ENCODE measurements around the gene HS3ST6. TPM values are rescaled to one million over a fixed set of nuclear protein-coding genes. Genes with fewer than 3 reads are reported as not detected.

The HS3ST6 gene
- polyA plus RNA-seq, 1 experiment = not detected

DNA sequence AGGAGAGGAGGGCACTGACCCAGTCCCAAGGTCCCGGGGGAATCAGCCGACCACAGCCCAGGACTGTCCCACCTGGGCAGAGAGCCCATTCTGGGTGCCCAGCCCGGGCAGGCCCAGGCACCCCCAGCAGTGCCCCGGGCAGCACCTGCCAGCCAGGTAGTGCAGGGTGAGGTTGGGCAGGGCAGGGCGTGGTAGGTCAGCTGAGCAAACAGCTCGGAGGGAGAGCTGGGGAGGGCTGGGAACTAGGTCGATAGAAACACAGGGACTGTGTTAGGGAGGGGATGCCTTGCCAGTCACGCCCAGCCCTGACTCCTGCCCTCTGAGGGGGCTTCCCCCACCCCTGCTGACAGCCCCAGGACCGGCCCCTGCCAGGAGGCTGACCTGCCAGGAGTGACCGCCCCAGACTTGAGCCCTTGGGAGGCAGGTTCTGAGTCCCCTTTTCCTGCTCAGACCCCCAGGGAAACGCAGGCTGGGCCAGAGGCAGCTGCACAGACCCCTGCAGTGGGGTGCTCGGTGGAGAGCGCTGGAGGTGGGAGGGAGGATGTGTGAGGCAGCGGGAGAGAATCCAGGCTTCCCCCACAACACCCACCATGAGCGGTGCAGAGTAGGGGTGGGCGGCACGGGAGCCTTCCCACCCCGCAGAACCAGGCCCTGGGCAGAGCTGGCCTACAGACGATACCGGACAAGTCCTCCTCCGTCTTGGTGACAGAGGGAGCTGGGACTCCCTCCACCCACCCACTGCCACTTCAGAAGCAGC is 4.7 kb downstream of the HS3ST6 start:
- CTCF ChIA-PET = interaction anchor here (1.1 kb wide), 1 partner anchor 16 kb away, joined by 5 read pairs; no protein-coding TSS in a partner anchor
- DNase-seq (ENCODE audit: low read depth) = no peak
- POLR2A ChIA-PET = no interaction called here
- TF ChIP-seq, protein P1, sequence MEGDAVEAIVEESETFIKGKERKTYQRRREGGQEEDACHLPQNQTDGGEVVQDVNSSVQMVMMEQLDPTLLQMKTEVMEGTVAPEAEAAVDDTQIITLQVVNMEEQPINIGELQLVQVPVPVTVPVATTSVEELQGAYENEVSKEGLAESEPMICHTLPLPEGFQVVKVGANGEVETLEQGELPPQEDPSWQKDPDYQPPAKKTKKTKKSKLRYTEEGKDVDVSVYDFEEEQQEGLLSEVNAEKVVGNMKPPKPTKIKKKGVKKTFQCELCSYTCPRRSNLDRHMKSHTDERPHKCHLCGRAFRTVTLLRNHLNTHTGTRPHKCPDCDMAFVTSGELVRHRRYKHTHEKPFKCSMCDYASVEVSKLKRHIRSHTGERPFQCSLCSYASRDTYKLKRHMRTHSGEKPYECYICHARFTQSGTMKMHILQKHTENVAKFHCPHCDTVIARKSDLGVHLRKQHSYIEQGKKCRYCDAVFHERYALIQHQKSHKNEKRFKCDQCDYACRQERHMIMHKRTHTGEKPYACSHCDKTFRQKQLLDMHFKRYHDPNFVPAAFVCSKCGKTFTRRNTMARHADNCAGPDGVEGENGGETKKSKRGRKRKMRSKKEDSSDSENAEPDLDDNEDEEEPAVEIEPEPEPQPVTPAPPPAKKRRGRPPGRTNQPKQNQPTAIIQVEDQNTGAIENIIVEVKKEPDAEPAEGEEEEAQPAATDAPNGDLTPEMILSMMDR (IDR thresholded peaks at IDR 0.05; ENCODE audit: insufficient read depth, low read depth, low read length) = no peak
- Histone ChIP-seq H3K4me3 (ENCODE audit: low read depth, low read length) (no peak overlapping the region), H3K36me3 (ENCODE audit: control insufficient read depth, insufficient read depth, low read length) (no peaks in the 10 kb centered on the region), H3K27me3 (ENCODE audit: control insufficient read depth, insufficient read depth, low read length) (peaks cover 43% of the 10 kb centered on the region)

DNA sequence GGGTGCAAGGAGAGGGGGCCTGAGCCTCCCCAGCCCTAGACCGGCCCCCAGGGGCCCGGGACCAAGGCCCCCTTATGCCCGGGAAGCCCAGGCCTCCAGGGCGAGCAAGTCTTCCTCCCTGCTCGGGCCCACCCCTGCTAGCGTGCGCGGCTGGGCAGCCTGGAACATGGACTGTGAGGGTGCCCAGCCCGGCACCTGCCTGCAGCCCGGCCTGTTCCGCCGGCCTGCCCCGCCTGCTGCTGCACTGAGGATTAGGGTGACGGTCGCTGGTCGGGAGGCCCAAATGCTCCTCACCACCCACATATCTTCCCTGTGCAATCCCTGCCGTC is 6.0 kb downstream of the HS3ST6 start:
- CTCF ChIA-PET = no interaction called here
- peaks cover 36% of the 10 kb centered on the region for H3K27me3 ChIP-seq (ENCODE audit: control insufficient read depth, insufficient read depth, low read length)
- POLR2A ChIA-PET = no interaction called here

DNA sequence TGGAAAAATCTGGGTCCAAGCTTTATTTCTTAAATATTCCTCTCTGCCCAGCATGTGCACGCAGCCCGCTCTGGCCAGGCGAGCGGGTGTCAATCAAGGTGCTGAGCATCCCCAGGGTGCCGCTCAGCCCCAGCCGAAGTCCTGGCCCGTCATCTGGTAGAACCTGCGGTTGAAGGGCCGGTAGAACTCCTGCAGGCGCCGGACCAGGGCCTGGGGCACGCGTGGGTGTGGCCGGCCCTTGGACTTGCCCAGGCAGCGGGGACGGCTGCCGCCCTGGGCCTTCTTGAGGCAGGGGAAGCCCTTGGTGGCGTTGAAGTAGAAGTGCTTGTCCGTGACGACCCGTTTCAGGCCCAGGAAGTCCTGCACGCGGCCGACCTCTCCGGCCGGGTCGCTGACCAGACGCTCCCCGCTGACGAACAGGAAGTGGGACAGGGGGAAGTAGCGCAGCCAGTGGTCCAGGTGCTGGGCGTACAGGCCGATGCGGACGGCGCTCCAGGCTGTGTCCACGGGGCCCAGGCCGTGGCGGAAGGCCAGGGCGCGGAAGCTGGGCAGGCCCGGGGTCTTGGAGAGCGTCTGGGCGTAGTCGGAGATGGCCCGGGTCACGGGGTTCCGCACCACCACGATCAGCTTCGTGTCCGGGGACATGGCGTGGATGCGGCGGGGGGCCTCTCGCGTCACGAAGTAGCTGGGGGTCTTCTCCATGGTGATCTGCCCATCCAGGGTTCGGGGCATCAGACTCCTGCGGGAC is 6.6 kb downstream of the HS3ST6 start:
- DNase-seq (ENCODE audit: low read depth) = no peak
- Histone ChIP-seq H3K4me3 (ENCODE audit: low read depth, low read length) (no peak overlapping the region), H3K27me3 (ENCODE audit: control insufficient read depth, insufficient read depth, low read length) (peaks cover 31% of the 10 kb centered on the region), H3K36me3 (ENCODE audit: control insufficient read depth, insufficient read depth, low read length) (no peaks in the 10 kb centered on the region)
- TF ChIP-seq, protein P1 (IDR thresholded peaks at IDR 0.05; ENCODE audit: insufficient read depth, low read depth, low read length) = no peak
- ChIA-PET CTCF (no interaction called here), POLR2A (no interaction called here)

More for the DNA sequence above, 6.0 kb downstream of the HS3ST6 start:
- TF ChIP-seq, protein P1 (IDR thresholded peaks at IDR 0.05; ENCODE audit: insufficient read depth, low read depth, low read length) = no peak
- H3K4me3 ChIP-seq (ENCODE audit: low read depth, low read length) = no peak overlapping the region
- H3K36me3 ChIP-seq (ENCODE audit: control insufficient read depth, insufficient read depth, low read length) = no peaks in the 10 kb centered on the region
- DNase-seq (ENCODE audit: low read depth) = no peak

- TF ChIP-seq, protein P1 (IDR thresholded peaks at IDR 0.05; ENCODE audit: insufficient read depth, low read depth, low read length) = no peak
- Histone ChIP-seq H3K36me3 (ENCODE audit: control insufficient read depth, insufficient read depth, low read length) (no peaks in the 10 kb centered on the region), H3K27me3 (ENCODE audit: control insufficient read depth, insufficient read depth, low read length) (peaks cover 14% of the 10 kb centered on the region), H3K4me3 (ENCODE audit: low read depth, low read length) (no peak overlapping the region)
- POLR2A ChIA-PET = no interaction called here
- CTCF ChIA-PET = interaction anchor here (0.8 to 3.6 kb wide), 5 partner anchors 14 to 48 kb away, joined by 3 to 10 read pairs (median 7); no protein-coding TSS in a partner anchor
- no peak for DNase-seq (ENCODE audit: low read depth)
Measured at GRCh38 chr16:1909561-1910231, 8.5 kb downstream of the HS3ST6 start.

- no peak overlapping the region for H3K4me3 ChIP-seq (ENCODE audit: low read depth, low read length)
- TF ChIP-seq, protein P1 (IDR thresholded peaks at IDR 0.05; ENCODE audit: insufficient read depth, low read depth, low read length) = no peak
- DNase-seq (ENCODE audit: low read depth) = no peak
- POLR2A ChIA-PET = no interaction called here
- CTCF ChIA-PET = interaction anchor here (0.8 to 3.6 kb wide), 5 partner anchors 14 to 47 kb away, joined by 3 to 10 read pairs (median 7); no protein-coding TSS in a partner anchor
- peaks cover 14% of the 10 kb centered on the region for H3K27me3 ChIP-seq (ENCODE audit: control insufficient read depth, insufficient read depth, low read length)
- no peaks in the 10 kb centered on the region for H3K36me3 ChIP-seq (ENCODE audit: control insufficient read depth, insufficient read depth, low read length)
Measured at GRCh38 chr16:1908983-1909382, 9.2 kb downstream of the HS3ST6 start.

Data from BJ (cell line).